Neural progenitor cell (in vitro differentiated cells): ENCODE results near the gene GSE1.

Experiments used
- CTCF ChIP-seq: fragments of 200-600 bp; sonication (generic); IDR thresholded peaks from 2 replicates; pipeline ENCODE4 v1.5.1; 2017; ENCODE audit warnings: antibody characterized with exemption, mild to moderate bottlenecking
- EZH2 ChIP-seq: fragments of 200-600 bp; sonication (generic); IDR thresholded peaks from 2 replicates; pipeline ENCODE4 v1.6.1; 2017; ENCODE audit warnings: antibody characterized with exemption, mild to moderate bottlenecking, moderate library complexity
- EZH2phosphoT487 ChIP-seq: fragments of 200-600 bp; sonication (generic); IDR thresholded peaks from 2 replicates; pipeline ENCODE4 v1.6.1; 2017; ENCODE audit warnings: antibody characterized with exemption

- TF ChIP-seq EZH2 (no peak), EZH2phosphoT487 (peak; percentile 28), CTCF (no peak)
Observed at GRCh38 chr16:85626191-85626981, 13.3 kb downstream of the GSE1 start.
